H1 (cell line): ENCODE results near the gene RALY. TPM values are rescaled to one million over a fixed set of nuclear protein-coding genes. Genes with fewer than 3 reads are reported as not detected.

Source experiments
- CTCF ChIA-PET: fragments of 300-600 bp; sonication (Branson Sonifier 250); formaldehyde crosslinking; loops from one replicate; lab custom pipeline; 2021; ENCODE audit not compliant: partially characterized antibody; lab: Charles Lee
- POLR2A ChIA-PET: fragments of 300-600 bp; sonication (Branson Sonifier 250); formaldehyde crosslinking; loops from one replicate; lab custom pipeline; 2021; ENCODE audit warnings: inconsistent platforms; ENCODE audit not compliant: partially characterized antibody; lab: Charles Lee
- DNase-seq, 2 experiments: peaks; one replicate each; pipeline versions ENCODE4 v3.0.0 to v3.0.0-alpha.2; 2010 to 2022; ENCODE audit warnings: low spot score in 2 of 2, low read depth in 1 of 2, mixed read lengths in 1 of 2
- FAIRE-seq: peaks from 2 replicates; lab custom pipeline; 2011; peaks lifted over from hg19 to GRCh38; lab: Jason Lieb, UNC
- H2AFZ ChIP-seq: 2 replicates; pipeline ENCODE4 v1.8.1; 2012; ENCODE audit warnings: low read length, inconsistent platforms
- H2AK5ac ChIP-seq: 2 replicates; pipeline ENCODE4 v1.6.1; 2013; ENCODE audit warnings: low read depth, low read length
- H2BK120ac ChIP-seq: replicated peaks from 2 replicates; pipeline ENCODE3; 2013; ENCODE audit warnings: low read depth, low read length, inconsistent platforms
- H2BK12ac ChIP-seq: 2 replicates; pipeline ENCODE4 v1.6.1; 2013; ENCODE audit warnings: low read depth, low read length
- H2BK15ac ChIP-seq: 2 replicates; pipeline ENCODE4 v1.6.1; 2013; ENCODE audit warnings: low read length
- H2BK20ac ChIP-seq: 2 replicates; pipeline ENCODE4 v1.6.1; 2013; ENCODE audit warnings: low read length
- H2BK5ac ChIP-seq: 2 replicates; pipeline ENCODE4 v1.6.1; 2013; ENCODE audit warnings: low read depth, low read length
- H3K14ac ChIP-seq: 2 replicates; pipeline ENCODE4 v1.6.1; 2013; ENCODE audit warnings: inconsistent platforms; ENCODE audit not compliant: insufficient read length
- H3K18ac ChIP-seq: 2 replicates; pipeline ENCODE4 v1.6.1; 2013; ENCODE audit warnings: low read length; ENCODE audit errors: extremely low read depth
- H3K23ac ChIP-seq: 2 replicates; pipeline ENCODE4 v1.6.1; 2013; ENCODE audit warnings: inconsistent platforms; ENCODE audit not compliant: insufficient read length
- H3K23me2 ChIP-seq: 2 replicates; pipeline ENCODE4 v1.6.1; 2013; ENCODE audit warnings: low read depth, low read length
- H3K27ac ChIP-seq: 2 replicates; pipeline ENCODE4 v1.6.1; 2011; ENCODE audit warnings: low read depth, low read length, inconsistent platforms
- H3K27me3 ChIP-seq, 4 experiments: replicated peaks in 1 of 4; 1 replicate in 1 of 4; 2 replicates in 3 of 4; pipeline versions ENCODE4 v1.6.1 to v1.8.1; 2011 to 2013; ENCODE audit warnings: low read length in 3 of 4, mild to moderate bottlenecking in 3 of 4, inconsistent platforms in 2 of 4, mixed read lengths in 2 of 4, moderate library complexity in 1 of 4; ENCODE audit not compliant: control insufficient read depth in 3 of 4, insufficient read depth in 3 of 4; ENCODE audit errors: extremely low read depth in 1 of 4
- H3K36me3 ChIP-seq, 4 experiments: 2 replicates each; pipeline versions ENCODE4 v1.6.1 to v1.8.1; 2011 to 2013; ENCODE audit warnings: mild to moderate bottlenecking in 4 of 4, low read length in 3 of 4, moderate library complexity in 2 of 4, control low read depth in 1 of 4, inconsistent platforms in 1 of 4; ENCODE audit not compliant: insufficient read depth in 4 of 4, control insufficient read depth in 2 of 4
- H3K4ac ChIP-seq: replicated peaks from 2 replicates; pipeline ENCODE3; 2013; ENCODE audit warnings: low read length, low read depth, mixed read lengths, inconsistent platforms; ENCODE audit not compliant: insufficient read length
- H3K4me1 ChIP-seq, 4 experiments: replicated peaks in 1 of 4; 1 replicate in 1 of 4; 2 replicates in 3 of 4; pipeline versions ENCODE4 v1.6.1 to v1.8.1; 2011 to 2013; ENCODE audit warnings: low read length in 3 of 4, inconsistent platforms in 2 of 4, mixed read lengths in 1 of 4; ENCODE audit not compliant: insufficient read depth in 4 of 4, control insufficient read depth in 3 of 4
- H3K4me2 ChIP-seq, 2 experiments: 2 replicates each; pipeline versions ENCODE4 v1.6.1 to v1.8.1; 2011 to 2013; ENCODE audit warnings: low read depth in 2 of 2, low read length in 2 of 2, control low read depth in 1 of 2, inconsistent platforms in 1 of 2, mild to moderate bottlenecking in 1 of 2; ENCODE audit not compliant: insufficient read depth in 1 of 2
- H3K4me3 ChIP-seq, 4 experiments: fragments of 200-600, 300-600 bp in 1 of 4; sonication (generic), shearing (Covaris generic), sonication (Bioruptor Twin) in 1 of 4; 2 replicates each; pipeline versions ENCODE4 v1.5.1 to v1.8.1; 2011 to 2016; ENCODE audit warnings: low read length in 4 of 4, low read depth in 3 of 4, control low read depth in 2 of 4, inconsistent platforms in 2 of 4, mild to moderate bottlenecking in 2 of 4, mixed read lengths in 1 of 4, moderate library complexity in 1 of 4; ENCODE audit not compliant: insufficient read depth in 2 of 4; ENCODE audit errors: extremely low read depth in 1 of 4
- H3K56ac ChIP-seq: replicated peaks from 2 replicates; pipeline ENCODE3; 2013; ENCODE audit warnings: low read depth, mild to moderate bottlenecking, mixed read lengths, low read length, inconsistent platforms; ENCODE audit not compliant: insufficient read length
- H3K79me1 ChIP-seq: 2 replicates; pipeline ENCODE4 v1.6.1; 2013; ENCODE audit warnings: low read depth, low read length, control low read depth
- H3K79me2 ChIP-seq, 2 experiments: 2 replicates each; pipeline versions ENCODE4 v1.6.1 to v1.8.1; 2012 to 2013; ENCODE audit warnings: low read length in 2 of 2, mild to moderate bottlenecking in 2 of 2, inconsistent platforms in 1 of 2; ENCODE audit not compliant: insufficient read depth in 2 of 2, control insufficient read depth in 1 of 2
- H3K9ac ChIP-seq, 4 experiments: replicated peaks in 1 of 4; 1 replicate in 1 of 4; 2 replicates in 3 of 4; pipeline versions ENCODE4 v1.6.1 to v1.8.1; 2011 to 2013; ENCODE audit warnings: low read depth in 3 of 4, low read length in 3 of 4, control low read depth in 2 of 4, mild to moderate bottlenecking in 2 of 4, moderate library complexity in 2 of 4, inconsistent platforms in 1 of 4; ENCODE audit errors: extremely low read depth in 1 of 4
- H3K9me3 ChIP-seq, 2 experiments: 2 replicates each; pipeline versions ENCODE4 v1.6.1 to v1.8.1; 2012 to 2013; ENCODE audit warnings: mild to moderate bottlenecking in 2 of 2, moderate library complexity in 2 of 2, control low read depth in 1 of 2, inconsistent platforms in 1 of 2, low read depth in 1 of 2, low read length in 1 of 2, mixed read lengths in 1 of 2; ENCODE audit not compliant: insufficient read depth in 2 of 2
- H4K20me1 ChIP-seq, 2 experiments: replicated peaks in 1 of 2; 2 replicates each; pipeline versions ENCODE3 to v1.8.1; 2011 to 2013; ENCODE audit warnings: inconsistent platforms in 2 of 2, low read length in 2 of 2, mild to moderate bottlenecking in 1 of 2; ENCODE audit not compliant: insufficient read depth in 2 of 2, control insufficient read depth in 1 of 2
- H4K5ac ChIP-seq: 2 replicates; pipeline ENCODE4 v1.6.1; 2013; ENCODE audit warnings: low read length, low read depth, mixed read lengths, inconsistent platforms; ENCODE audit not compliant: insufficient read length
- H4K8ac ChIP-seq: 2 replicates; pipeline ENCODE4 v1.8.0; 2013; ENCODE audit warnings: mild to moderate bottlenecking, moderate library complexity, low read length, inconsistent platforms; ENCODE audit not compliant: insufficient read depth; ENCODE audit errors: extremely low read depth
- H4K91ac ChIP-seq: replicated peaks from 2 replicates; pipeline ENCODE3; 2013; ENCODE audit warnings: low read length, mixed read lengths, inconsistent platforms; ENCODE audit not compliant: insufficient read length
- BCL11A ChIP-seq, 2 experiments: IDR thresholded peaks; one replicate each; pipeline ENCODE4 v1.6.1; 2011; ENCODE audit warnings: low read depth in 2 of 2, low read length in 2 of 2, mild to moderate bottlenecking in 2 of 2
- MAFK ChIP-seq: IDR thresholded peaks from 2 replicates; pipeline ENCODE4 v1.6.1; 2012; ENCODE audit warnings: low read depth, mild to moderate bottlenecking, improper control_type of control experiment, low read length
- WGBS, 2 experiments: shearing (Covaris generic) in 1 of 2; methylation state at CpG; one replicate each; pipeline versions ENCODE4 v1.1.6 to v1.1.7; 2013 to 2015; ENCODE audit warnings: low lambda C conversion rate in 2 of 2, mixed read lengths in 2 of 2, inconsistent platforms in 1 of 2, low coverage in 1 of 2, missing lambda C conversion rate in 1 of 2; ENCODE audit not compliant: insufficient replicate concordance in 2 of 2, insufficient coverage in 1 of 2, insufficient read length in 1 of 2; ENCODE audit errors: extremely low coverage in 1 of 2, missing lambda C conversion rate in 1 of 2; 5-methylcytosine and 5-hydroxymethylcytosine counted together
- polyA plus RNA-seq, 7 experiments: library from polyadenylated mRNA; depleted of rRNA in 3 of 7; stranded (reverse) in 5 of 7; unstranded in 2 of 7; fragments of >200 nt in 5 of 7; fragments of 200-250 nt in 2 of 7; gene quantifications; 1 replicate in 5 of 7; 2 replicates in 1 of 7; 4 replicates in 1 of 7; pipeline versions ENCODE4 v1.2.1 to v1.2.3, GENCODE V29; 2011 to 2013; ENCODE audit warnings: missing spikeins in 2 of 7, mixed read lengths in 2 of 7
- total RNA-seq: library from RNA; stranded (reverse); fragmentation: NEBNext Ultra II Directional; extraction: Animal tissue kit (Norgen Biotek cat#: 25700); gene quantifications from 2 replicates; pipeline ENCODE4 v1.2.1, GENCODE V29; 2021

The RALY gene
- total and polyA plus RNA-seq, 2 of the 8 experiments (the other 6 are each of a cell fraction or from before 2014, with no cell fraction given): 133 to 148 TPM

GRCh38 chr20:33991502-33991901, 2.2 kb upstream of the RALY start:
- Histone ChIP-seq H2BK12ac (no peak overlapping the region), H4K8ac (no peak overlapping the region), H3K14ac (no peak overlapping the region), H3K79me2 (peaks cover 21 to 35% of the 10 kb centered on the region in 2 experiments), H2BK120ac (no peak overlapping the region), H3K23ac (no peak overlapping the region), H3K9ac (no peak overlapping the region; a peak in 1 of 7 replicates), H2BK15ac (no peak overlapping the region), H4K91ac (no peak overlapping the region), H3K18ac (no peak overlapping the region), H2AFZ (no peak overlapping the region), H3K4me2 (peak overlapping the region; percentile 79 to 96; a peak in 3 of 4 replicates), H3K23me2 (peaks cover 10% of the 10 kb centered on the region), H4K20me1 (peaks cover 1 to 9% of the 10 kb centered on the region in 2 experiments), H2BK5ac (no peak overlapping the region), H3K4me3 (peak overlapping the region; percentile 11 to 92 (median 51); a peak in 4 of 8 replicates), H2AK5ac (no peak overlapping the region), H3K4ac (no peak overlapping the region), H3K27me3 (no peaks in the 10 kb centered on the region), H3K4me1 (peaks cover 1 to 11% (median 5%) of the 10 kb centered on the region in 4 experiments; a peak in 5 of 7 replicates), H3K9me3 (no peaks in the 10 kb centered on the region), H3K27ac (no peak overlapping the region), H3K79me1 (peaks cover 10% of the 10 kb centered on the region; the same call in 1 of the 2 replicates), H3K56ac (no peak overlapping the region), H4K5ac (no peak overlapping the region), H2BK20ac (no peak overlapping the region), H3K36me3 (no peaks in the 10 kb centered on the region)
- DNase-seq (no peak), FAIRE-seq (no peak)
- WGBS, 2 experiments: 93% methylated on average over 6 of the region's 6 CpGs; no CpG with 5 or more reads in 1 of the 2 experiments
- ChIA-PET POLR2A (interaction anchor here (1.0 to 3.9 kb wide), 6 partner anchors 9 to 109 kb away, joined by 3 to 43 read pairs (median 7); no protein-coding TSS in a partner anchor), CTCF (no interaction called here)
- TF ChIP-seq BCL11A (IDR thresholded peaks at IDR 0.05; ENCODE audit: low read depth in 2 of 2, low read length in 2 of 2) (no peak), MAFK (no peak)
